GM21723 (cell line): Measurements from ENCODE around the gene PHIP.

Experiments used
- ATAC-seq: cut with Tn5 transposase; IDR thresholded peaks from one replicate; pipeline ENCODE4 v1.9.1; 2021; ENCODE audit warnings: mild to moderate bottlenecking, moderate library complexity; ENCODE audit not compliant: unreplicated experiment

Gene PHIP

DNA sequence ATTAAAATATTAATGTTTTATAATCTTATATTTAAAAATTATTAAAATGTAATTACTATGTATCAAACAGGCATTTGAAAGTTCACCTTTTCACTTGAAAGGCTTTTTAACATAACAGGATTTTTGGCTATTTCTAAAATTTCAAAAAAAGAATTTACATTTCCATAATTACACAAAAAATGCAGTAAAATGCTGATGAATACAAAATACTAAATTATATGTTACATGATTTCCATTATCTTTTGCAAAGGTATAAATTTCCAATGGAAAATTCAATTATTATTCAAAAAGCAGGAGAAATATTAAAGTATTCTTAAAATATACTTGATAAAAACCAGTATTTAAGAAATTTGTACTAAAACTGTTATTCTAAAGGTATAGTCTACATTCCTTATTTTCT, 66.1 kb downstream of the PHIP start:
- no peak for ATAC-seq

DNA sequence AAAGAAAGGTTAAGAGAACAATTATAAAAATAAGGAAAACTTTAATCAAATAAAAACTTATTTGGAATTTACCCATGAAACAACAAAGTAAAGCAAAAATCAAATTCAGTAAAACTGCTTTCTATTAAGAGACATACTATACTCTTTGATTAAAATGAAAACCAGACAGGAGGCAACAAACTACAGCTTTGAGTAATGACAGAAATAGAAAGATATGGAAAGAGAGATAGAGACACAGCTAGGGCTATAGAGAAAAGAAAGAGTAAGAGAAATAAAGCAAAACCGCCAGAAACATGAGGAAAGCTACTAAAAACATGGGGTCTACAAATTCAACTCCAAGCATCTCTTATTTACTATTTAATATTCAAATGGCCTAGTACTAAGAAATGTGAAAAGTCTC, 67.6 kb downstream of the PHIP start:
- no peak for ATAC-seq

DNA sequence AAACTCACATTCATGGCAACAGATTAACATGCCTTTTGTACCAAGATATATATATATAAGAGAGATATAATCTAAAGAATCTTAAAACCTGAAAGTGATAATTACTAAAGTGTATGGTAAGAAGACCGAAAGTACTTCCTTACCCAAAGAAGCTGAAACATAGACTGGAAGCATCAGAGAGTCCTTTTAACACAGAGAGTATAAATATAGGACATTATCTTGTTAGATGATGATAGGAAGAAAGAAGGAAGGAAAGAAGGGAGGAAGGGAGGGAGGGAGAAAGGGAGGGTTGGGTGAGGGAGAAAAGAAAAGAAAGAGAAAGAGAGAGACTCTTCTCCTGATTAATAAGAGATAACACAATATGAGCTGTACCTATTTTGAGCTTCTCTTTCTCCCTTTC, 68.2 kb downstream of the PHIP start:
- no peak for ATAC-seq

GRCh38 chr6:79005497-79005896, 72.6 kb downstream of the PHIP start:
- no peak for ATAC-seq

GRCh38 chr6:79005024-79005423, 73.0 kb downstream of the PHIP start:
- no peak for ATAC-seq

- ATAC-seq, result no peak
These were observed 73.8 kb downstream of the PHIP start for GRCh38 chr6:79004239-79004638.

- ATAC-seq, result no peak
These were observed 76.6 kb downstream of the PHIP start for GRCh38 chr6:79001415-79001814.

DNA sequence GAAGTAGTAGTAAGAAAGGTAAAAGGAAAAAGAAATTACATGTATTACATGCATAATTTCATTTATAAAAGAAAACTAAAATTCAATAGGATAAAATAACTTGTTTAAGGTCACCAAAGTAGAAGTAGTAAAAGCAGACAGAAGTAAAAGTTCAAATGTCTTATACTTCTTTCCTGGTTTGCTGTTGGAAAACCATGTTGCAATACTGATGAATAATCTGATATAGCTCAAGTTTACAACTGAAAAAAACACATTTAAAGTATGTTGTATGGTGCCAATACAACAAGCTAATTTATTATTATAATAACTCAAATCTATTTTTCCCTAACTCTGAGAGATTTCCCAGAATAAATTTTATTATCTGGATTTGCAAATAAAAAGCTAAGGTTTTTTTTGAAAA, 78.3 kb downstream of the PHIP start:
- no peak for ATAC-seq

DNA sequence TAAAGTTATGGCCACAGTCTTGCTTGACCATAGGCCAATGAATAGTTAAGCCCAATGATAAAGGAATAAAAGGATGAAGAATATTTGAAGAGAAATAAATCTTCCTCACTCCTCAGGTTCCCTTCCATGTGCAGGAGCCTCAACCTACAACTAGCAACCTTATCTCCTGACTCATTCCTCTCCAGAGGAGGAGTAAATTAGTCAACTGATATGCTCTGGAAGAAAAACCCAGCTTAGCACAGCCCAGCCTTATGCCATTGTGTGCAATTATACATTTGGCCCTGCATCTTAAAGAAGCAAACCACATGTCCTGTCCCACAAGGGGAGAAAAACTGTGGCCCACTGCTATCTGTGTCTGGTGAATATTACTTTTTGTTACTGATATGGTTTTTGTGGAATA, 82.1 kb downstream of the PHIP start:
- ATAC-seq, result no peak

DNA sequence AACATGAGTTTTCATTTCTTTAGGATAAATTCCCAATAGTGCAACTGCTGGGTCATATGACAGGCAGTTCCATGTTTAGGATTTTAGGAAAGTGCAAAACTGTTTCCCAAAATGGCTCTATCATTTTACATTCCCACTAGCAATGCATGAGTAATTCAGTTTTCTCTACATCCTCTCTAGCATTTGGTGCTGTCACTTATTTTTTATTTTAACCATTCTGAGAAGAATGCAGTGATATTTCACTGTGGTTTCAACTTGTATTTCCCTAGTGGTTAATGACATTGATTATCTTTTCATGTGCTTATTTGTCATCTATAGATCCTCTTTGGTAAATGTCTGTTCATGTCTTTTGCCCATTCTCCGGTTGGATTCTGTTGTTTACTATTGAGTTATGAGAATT, 82.7 kb downstream of the PHIP start:
- ATAC-seq, result no peak

GRCh38 chr6:78993955-78994354, 84.1 kb downstream of the PHIP start:
- no peak for ATAC-seq

GRCh38 chr6:78989191-78989590, 88.9 kb downstream of the PHIP start:
- no peak for ATAC-seq

DNA sequence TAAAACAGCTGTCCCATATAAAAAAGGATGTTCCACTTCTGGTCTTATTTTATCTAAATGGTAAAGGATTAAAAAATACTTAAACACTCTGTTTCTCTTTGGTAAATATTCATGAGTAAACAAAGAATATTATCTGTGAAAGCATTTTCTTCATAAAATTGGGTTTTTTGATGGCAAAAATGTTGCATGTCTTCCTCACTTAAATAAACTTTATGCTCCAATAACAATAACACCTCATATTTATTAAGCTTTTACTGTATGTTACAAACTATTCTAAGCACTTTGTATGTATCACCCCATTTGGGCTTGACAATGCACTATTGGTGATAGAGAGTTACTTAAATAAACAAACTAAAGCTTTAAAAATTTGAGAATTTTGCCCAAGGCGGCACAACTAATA, 91.9 kb downstream of the PHIP start:
- no peak for ATAC-seq

- ATAC-seq, result no peak
These were observed 93.7 kb downstream of the PHIP start for GRCh38 chr6:78984225-78984950.

DNA sequence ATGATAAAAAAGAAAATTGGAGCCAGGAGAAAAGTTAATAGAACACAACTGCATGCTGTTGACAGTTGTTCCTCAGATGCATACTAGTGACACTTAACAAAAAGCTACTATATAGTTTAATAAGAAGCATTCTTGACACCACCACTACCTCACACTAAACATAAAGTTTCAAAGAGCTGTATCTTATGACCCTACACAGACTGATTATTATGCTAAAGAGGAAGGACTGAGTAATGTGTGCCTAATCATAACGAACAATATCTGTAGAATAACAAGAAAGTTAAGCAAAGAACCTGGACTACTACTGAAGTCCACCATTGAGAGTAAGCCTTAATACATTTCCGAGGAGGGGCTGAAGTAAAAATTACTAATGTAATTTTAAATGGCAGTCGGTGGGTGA, 110.9 kb downstream of the PHIP start:
- no peak for ATAC-seq

DNA sequence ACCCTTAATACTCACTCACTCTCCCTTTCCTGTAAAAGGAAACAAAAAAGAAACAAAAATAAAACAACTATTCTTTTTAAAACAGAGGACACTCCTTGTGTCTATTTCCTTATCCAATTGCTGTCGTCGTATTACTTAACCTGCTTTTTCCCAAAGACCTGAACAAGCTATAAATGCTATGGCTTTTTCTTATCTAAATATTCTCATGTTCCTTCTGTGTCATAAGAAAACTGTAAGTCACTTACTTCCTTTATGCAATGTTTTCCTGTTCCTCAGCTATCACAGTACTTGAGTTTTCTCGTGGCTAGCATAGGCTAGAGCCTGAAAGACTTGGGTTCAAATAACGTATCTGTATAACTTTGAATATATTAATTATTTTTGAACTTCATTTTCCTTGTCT, 111.5 kb downstream of the PHIP start:
- no peak for ATAC-seq

DNA sequence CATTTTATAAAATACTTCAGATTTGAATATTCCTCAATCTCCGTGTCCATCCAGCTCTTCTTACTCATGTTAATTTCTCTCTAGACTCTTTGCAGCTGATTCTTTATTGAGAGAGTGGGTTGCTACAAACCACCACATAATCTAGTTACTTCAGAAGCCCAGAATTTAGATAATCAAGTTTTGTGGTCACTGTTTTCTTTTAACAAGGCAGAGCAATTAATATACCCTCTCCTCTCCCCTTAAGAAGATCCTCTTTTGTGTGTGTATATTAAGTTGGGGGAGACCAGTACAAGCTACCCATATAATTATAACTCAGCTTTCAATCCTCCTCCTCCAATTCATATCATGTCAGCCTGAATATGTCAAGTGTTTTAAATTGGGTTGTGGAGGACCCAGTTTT, 115.6 kb downstream of the PHIP start:
- ATAC-seq, result no peak

GRCh38 chr6:78954740-78955139, 123.3 kb downstream of the PHIP start:
- ATAC-seq, result no peak

DNA sequence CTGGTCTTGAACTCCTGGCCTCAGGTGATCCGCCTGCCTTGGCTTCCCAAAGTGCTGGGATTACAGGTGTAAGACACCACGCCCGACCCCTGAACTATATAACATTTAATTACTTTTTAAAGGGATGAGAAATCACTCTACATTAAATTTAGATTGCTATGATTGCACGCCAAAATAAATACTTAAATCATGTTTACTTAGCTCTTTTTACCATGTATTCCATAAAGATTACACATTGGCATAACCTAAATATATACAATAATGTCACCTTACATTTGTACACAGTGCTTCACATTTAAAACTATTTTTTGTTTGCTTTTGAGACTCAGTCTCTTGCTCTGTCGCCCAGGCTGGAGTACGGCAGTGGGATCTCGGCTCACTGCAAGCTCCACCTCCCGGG, 124.3 kb downstream of the PHIP start:
- no peak for ATAC-seq

- ATAC-seq, result no peak
These were observed 125.7 kb downstream of the PHIP start for GRCh38 chr6:78952362-78952761.

- ATAC-seq, result no peak
These were observed 129.3 kb downstream of the PHIP start for GRCh38 chr6:78948785-78949184.

- no peak for ATAC-seq
These were observed 130.1 kb downstream of the PHIP start for GRCh38 chr6:78947962-78948361.

DNA sequence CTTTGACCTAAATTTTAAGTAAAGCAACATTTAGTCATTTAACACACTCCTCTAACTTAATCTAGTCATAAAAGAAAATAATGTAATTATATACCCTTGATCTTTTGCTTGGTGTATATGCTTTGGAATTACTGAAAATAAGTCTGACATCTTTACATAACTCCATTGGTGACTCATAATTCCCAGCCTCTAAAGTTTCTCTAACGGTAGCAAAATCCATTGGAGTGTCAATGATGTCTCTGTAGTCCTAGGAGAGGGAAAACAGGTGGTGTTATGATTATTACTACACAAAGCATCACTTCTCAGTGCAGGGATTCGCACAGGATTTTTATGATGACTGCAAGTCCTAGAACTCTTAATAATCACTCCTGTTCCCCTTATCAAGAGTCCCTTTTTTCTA, 130.5 kb downstream of the PHIP start:
- no peak for ATAC-seq
